Stimulated activated CD4-positive, alpha-beta T cell treated with anti-CD3 and anti-CD28 coated beads, Interleukin-2, amount 100 ng/mL, for 4 hours (primary cell): ENCODE data around the gene KCNG2.

Source experiments
- DNase-seq: peaks from one replicate; pipeline ENCODE4 v3.0.0-alpha.2; 2020; ENCODE audit warnings: low read depth

The KCNG2 gene

GRCh38 chr18:79799619-79800370 is 2.1 kb downstream of the KCNG2 start:
- no peak for DNase-seq

GRCh38 chr18:79800371-79801180 is 2.8 kb downstream of the KCNG2 start:
- no peak for DNase-seq

GRCh38 chr18:79801217-79801616 is 3.5 kb downstream of the KCNG2 start:
- DNase-seq = no peak

- no peak for DNase-seq
These were observed 3.9 kb downstream of the KCNG2 start for GRCh38 chr18:79801641-79802040.

- DNase-seq = no peak
These were observed 4.6 kb downstream of the KCNG2 start for GRCh38 chr18:79802298-79802697.

DNA sequence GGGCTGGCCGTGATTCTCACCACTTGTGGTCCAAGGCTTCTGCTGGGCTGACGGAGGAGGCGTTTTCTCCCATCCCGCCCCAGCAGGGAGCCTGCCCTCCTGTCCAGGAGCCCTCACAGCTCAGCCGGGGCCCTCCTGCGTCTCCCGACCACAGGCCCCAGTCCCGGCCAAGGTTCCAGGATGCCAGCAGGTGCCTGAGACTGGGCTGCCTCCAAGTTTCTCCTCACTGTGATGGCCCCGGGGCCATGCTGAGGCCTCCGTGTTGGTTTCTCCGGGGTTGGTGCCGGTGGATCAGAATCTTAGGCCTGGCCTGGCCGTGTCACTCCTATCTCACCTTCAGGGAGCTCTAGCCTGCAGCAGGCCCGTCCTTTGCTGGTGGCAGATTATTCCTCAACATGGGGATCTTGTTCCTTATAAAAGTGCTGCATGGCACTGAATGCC is 5.9 kb downstream of the KCNG2 start:
- no peak for DNase-seq

DNA sequence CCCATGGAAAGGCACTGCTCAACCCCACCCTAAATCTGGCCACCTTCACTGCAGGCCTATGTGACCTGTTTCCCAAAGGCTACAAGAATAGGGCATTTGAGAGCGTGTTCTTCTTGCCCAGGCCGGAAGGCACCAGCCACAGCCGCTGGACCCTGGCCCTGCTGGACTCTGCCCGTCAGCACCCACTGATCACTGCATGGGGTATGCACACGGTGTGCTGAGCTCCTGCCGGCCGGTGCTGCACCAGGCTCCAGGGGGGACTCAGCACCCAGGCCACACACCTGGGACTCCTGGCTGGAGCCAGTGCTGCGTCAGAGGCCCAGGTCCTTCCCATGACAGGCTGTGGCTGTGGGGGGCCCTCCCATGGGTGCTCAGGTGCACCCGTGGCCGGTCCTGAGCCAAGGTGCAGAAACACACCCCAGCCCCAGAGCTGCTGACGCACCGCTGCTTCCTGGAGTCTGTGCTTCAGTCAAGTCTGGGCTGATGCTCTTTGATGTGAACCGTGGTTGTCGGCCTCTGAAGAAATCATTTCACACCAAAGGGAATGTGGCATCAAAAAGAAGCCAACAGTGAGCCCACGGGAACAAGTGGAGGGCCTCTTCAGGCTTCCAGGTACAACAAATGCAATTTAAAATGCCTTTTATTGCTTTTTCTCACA is 6.5 kb downstream of the KCNG2 start:
- DNase-seq = no peak

- no peak for DNase-seq
These were observed 7.6 kb downstream of the KCNG2 start for GRCh38 chr18:79805211-79805887.

DNA sequence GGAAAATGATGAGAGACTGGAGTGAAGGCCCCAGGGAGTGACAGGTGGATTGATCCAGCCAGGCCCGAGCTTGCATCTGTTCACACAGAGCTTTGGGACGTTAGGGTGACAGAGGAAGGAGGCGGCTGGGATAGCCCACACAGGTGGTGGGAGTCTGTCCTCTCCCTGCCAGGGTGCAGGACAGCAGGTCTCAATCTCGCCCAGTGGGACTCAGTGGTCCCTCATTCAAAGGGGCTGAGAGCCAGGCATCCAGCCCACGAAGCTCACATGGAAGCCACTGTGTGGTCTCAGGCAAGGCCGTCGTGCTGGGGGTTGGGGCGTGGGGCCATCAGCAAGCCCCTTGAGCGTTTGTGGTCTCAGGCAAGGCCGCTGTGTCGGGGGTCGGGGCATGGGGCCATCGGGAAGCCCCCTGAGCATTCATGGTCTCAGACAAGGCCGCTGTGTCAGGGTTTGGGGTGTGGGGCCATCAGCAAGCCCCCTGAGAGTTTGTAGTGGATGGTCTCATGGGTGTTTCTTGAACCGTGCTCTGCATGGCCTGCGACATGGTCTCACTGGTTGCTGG is 8.3 kb downstream of the KCNG2 start:
- no peak for DNase-seq

GRCh38 chr18:79806976-79807841 is 9.5 kb downstream of the KCNG2 start:
- DNase-seq = no peak

- no peak for DNase-seq
These were observed 11.9 kb downstream of the KCNG2 start for GRCh38 chr18:79809482-79810192.

GRCh38 chr18:79812052-79812451 is 14.3 kb downstream of the KCNG2 start:
- no peak for DNase-seq

DNA sequence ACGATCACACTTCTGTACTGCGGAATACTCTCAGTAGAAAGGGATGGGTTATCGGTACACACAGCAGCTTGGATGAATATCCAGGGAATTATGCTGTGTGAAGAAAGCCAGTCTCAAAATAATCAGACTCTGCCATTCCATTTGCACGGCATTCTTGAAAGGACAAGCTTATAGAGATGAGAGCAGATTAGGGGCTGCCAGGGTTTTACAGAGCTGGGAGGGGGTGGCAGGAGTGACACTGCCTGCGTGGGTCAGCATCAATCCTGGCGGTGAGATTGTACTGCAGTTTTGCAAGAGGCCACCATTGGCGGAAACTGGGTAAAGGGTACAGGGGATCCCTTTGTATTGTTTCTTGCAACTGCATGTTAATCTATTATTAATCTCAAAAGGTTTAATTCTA is 16.6 kb downstream of the KCNG2 start:
- no peak for DNase-seq

DNA sequence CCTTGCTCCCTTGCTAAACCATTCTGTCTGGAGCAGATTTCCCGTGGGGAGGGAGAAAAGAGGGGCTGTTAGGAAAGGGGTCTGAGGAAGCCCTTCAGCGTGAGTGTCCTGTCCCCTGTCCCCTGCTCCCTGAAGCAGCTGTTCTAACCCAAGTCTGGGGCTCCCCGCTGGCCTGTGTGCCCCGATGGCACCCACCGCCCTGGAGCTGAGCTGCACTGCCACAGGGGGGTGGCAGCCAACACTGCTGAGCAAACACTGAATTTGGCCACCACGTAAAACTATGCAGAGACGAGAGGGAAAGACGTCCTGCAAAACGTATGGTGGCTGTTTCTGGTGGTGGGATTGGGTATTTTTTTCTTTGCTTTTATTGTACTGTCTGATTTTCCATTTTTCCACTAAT is 17.9 kb downstream of the KCNG2 start:
- DNase-seq = no peak

DNA sequence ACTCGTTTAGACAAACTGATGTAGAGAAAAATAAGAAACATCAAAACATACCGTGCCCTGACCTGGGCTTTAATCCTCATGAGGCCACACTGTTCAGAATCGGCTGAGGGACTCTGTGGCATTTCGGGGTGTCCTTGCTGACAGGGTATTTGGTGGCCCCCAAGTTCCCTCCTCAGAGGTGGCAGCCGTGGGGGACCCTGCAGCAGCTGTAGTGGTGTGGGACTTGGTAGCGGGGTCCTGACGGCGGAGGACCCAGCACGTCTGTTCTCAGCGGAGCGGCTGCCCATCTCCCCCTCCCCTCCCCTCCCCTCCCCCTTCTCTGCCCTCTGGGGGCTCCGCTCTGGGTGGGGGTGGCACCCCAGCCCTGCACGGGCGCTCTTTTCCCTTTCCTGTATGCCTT is 18.4 kb downstream of the KCNG2 start:
- no peak for DNase-seq

- no peak for DNase-seq
These were observed 19.4 kb downstream of the KCNG2 start for GRCh38 chr18:79816981-79817606.

DNA sequence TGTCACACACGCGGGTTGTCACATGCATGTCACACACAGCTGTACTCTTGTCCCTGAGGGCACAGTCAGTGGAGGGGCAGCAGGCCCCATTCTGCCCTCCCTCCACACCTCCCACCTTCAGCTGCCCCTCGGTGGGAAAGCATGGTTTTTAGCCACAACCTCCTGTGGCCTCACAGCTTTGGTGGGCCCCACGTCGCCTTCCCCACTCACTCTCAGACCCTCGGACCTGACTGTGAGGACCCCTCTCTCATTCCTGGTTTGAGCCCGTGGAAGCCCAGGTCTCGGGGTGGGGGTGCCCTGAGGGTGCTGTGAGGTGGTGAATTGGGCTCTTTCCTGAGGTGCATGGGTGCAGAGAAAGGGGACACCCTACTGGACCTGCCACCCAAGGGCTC is 19.9 kb downstream of the KCNG2 start:
- no peak for DNase-seq

DNA sequence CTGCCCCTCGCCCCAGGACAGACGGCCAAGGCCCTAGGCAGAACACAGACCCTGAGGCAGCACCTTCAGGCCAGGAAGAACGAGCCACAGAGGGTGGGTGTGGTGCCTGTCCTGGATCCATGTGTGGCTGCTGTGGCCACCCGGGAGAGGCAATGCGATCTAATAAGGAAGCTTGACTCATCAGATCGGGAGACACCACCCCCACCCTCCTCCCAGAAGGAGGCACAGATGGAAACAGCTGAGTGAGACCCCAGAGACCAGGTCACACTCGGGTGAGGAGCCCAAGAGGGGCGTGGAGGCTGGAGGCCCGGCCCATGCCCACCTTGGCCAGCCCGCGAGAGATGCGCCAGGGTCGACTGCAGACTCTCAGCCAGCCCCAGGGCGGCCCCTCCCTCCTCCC is 20.3 kb downstream of the KCNG2 start:
- DNase-seq = no peak

- DNase-seq = no peak
These were observed 20.9 kb downstream of the KCNG2 start for GRCh38 chr18:79818631-79819030.
